ENCODE measurements around the gene RIC3.

The RIC3 gene

GRCh38 chr11:8087185-8087584 is 81.6 kb downstream of the RIC3 start:
- no peak for DNase-seq (ENCODE audit: low read depth)

- DNase-seq (ENCODE audit: low read depth): no peak
These were observed 82.3 kb downstream of the RIC3 start for GRCh38 chr11:8086571-8086970.

- no peak for DNase-seq (ENCODE audit: low read depth)
These were observed 82.8 kb downstream of the RIC3 start for GRCh38 chr11:8086001-8086479.

GRCh38 chr11:8085011-8085645 is 83.7 kb downstream of the RIC3 start:
- no peak for DNase-seq (ENCODE audit: low read depth)

GRCh38 chr11:8084352-8084751 is 84.5 kb downstream of the RIC3 start:
- no peak for DNase-seq (ENCODE audit: low read depth)

- DNase-seq (ENCODE audit: low read depth): no peak
These were observed 84.9 kb downstream of the RIC3 start for GRCh38 chr11:8083871-8084281.

GRCh38 chr11:8083088-8083395 is 85.8 kb downstream of the RIC3 start:
- DNase-seq (ENCODE audit: low read depth): no peak

- DNase-seq (ENCODE audit: low read depth): no peak
These were observed 86.3 kb downstream of the RIC3 start for GRCh38 chr11:8082391-8083087.

- no peak for DNase-seq (ENCODE audit: low read depth)
These were observed 87.1 kb downstream of the RIC3 start for GRCh38 chr11:8081591-8082250.

GRCh38 chr11:8080674-8081590 is 87.9 kb downstream of the RIC3 start, which contains the start of gene TUB:
Gene TUB, plus strand, starts transcription at chr11:8081211. Its CDS starts 300 bp downstream, at chr11:8081511.
- no peak for DNase-seq (ENCODE audit: low read depth)

GRCh38 chr11:8080069-8080670 is 88.7 kb downstream of the RIC3 start:
- no peak for DNase-seq (ENCODE audit: low read depth)

- DNase-seq (ENCODE audit: low read depth): no peak
These were observed 89.6 kb downstream of the RIC3 start for GRCh38 chr11:8079111-8079675.

- no peak for DNase-seq (ENCODE audit: low read depth)
These were observed 93.6 kb downstream of the RIC3 start for GRCh38 chr11:8075119-8075726.

GRCh38 chr11:8071616-8072581 is 96.9 kb downstream of the RIC3 start:
- no peak for DNase-seq (ENCODE audit: low read depth)

- DNase-seq (ENCODE audit: low read depth): no peak
These were observed 98.3 kb downstream of the RIC3 start for GRCh38 chr11:8070417-8071115.

GRCh38 chr11:8069771-8070170 is 99.1 kb downstream of the RIC3 start:
- no peak for DNase-seq (ENCODE audit: low read depth)

GRCh38 chr11:8068605-8069221 is 100.1 kb downstream of the RIC3 start:
- no peak for DNase-seq (ENCODE audit: low read depth)

- no peak for DNase-seq (ENCODE audit: low read depth)
These were observed 100.8 kb downstream of the RIC3 start for GRCh38 chr11:8067929-8068575.
